IMR-90 (cell line): Measurements from ENCODE around the gene DNAJC6. TPM values are rescaled to one million over a fixed set of nuclear protein-coding genes. Genes with fewer than 3 reads are reported as not detected.

ENCODE experiments used
- ATAC-seq: fragments of 200-7000 bp; cut with Tn5 transposase; 2 replicates; pipeline ENCODE4 v1.9.1; 2020; ENCODE audit warnings: low read depth, mild to moderate bottlenecking, moderate library complexity
- BruUV-seq: library from RNA; stranded (reverse); fragments of 400-500 nt; replicated peaks from 2 replicates; lab custom pipeline; 2021; lab: Mats Ljungman, UMichigan
- CTCF ChIA-PET: fragments of 300-600 bp; formaldehyde crosslinking; extraction: SDS; loops from one replicate; lab custom pipeline; 2021; ENCODE audit warnings: antibody characterized with exemption; lab: Yijun Ruan, JAX
- POLR2A ChIA-PET: fragments of 300-600 bp; sonication (Branson Sonifier 250); formaldehyde crosslinking; loops from one replicate; lab custom pipeline; 2022; ENCODE audit warnings: antibody characterized with exemption; ENCODE audit not compliant: unreplicated experiment; lab: Charles Lee
- DNase-seq: peaks from one replicate; pipeline ENCODE4 v3.0.0; 2013
- H2AFZ ChIP-seq: replicated peaks from 2 replicates; pipeline ENCODE3; 2013; ENCODE audit warnings: low read length, mild to moderate bottlenecking; ENCODE audit not compliant: poor library complexity
- H2AK5ac ChIP-seq: 2 replicates; pipeline ENCODE4 v1.6.1; 2013; ENCODE audit warnings: low read depth, low read length, inconsistent platforms
- H2AK9ac ChIP-seq: replicated peaks from 2 replicates; pipeline ENCODE3; 2013; ENCODE audit warnings: mild to moderate bottlenecking, low read depth, low read length, moderate library complexity; ENCODE audit not compliant: poor library complexity
- H2BK120ac ChIP-seq: 2 replicates; pipeline ENCODE4 v1.6.1; 2013; ENCODE audit warnings: low read depth, low read length, inconsistent platforms
- H2BK15ac ChIP-seq: 3 replicates; pipeline ENCODE4 v1.6.1; 2013; ENCODE audit warnings: low read depth, low read length, inconsistent platforms
- H2BK20ac ChIP-seq: 2 replicates; pipeline ENCODE4 v1.6.1; 2013; ENCODE audit warnings: low read depth, mild to moderate bottlenecking, inconsistent platforms, low read length, moderate library complexity
- H2BK5ac ChIP-seq: 2 replicates; pipeline ENCODE4 v1.6.1; 2013; ENCODE audit warnings: mild to moderate bottlenecking, low read depth, low read length, inconsistent platforms; ENCODE audit not compliant: poor library complexity, severe bottlenecking
- H3K14ac ChIP-seq: replicated peaks from 2 replicates; pipeline ENCODE4 v1.6.1; 2013; ENCODE audit warnings: low read depth, low read length, inconsistent platforms
- H3K18ac ChIP-seq: 2 replicates; pipeline ENCODE4 v1.6.1; 2013; ENCODE audit warnings: low read depth, low read length, control low read depth
- H3K23ac ChIP-seq: 2 replicates; pipeline ENCODE4 v1.6.1; 2013; ENCODE audit warnings: low read depth, low read length, inconsistent platforms
- H3K27ac ChIP-seq: 2 replicates; pipeline ENCODE4 v1.5.1; 2013; ENCODE audit warnings: mild to moderate bottlenecking, control low read depth, low read length; ENCODE audit not compliant: insufficient read depth
- H3K27me3 ChIP-seq: 2 replicates; pipeline ENCODE4 v1.6.1; 2013; ENCODE audit warnings: low read length; ENCODE audit not compliant: control insufficient read depth, insufficient read depth
- H3K36me3 ChIP-seq: 2 replicates; pipeline ENCODE4 v1.6.1; 2013; ENCODE audit warnings: low read length, mixed read lengths; ENCODE audit not compliant: control insufficient read depth, insufficient read depth
- H3K4ac ChIP-seq: 2 replicates; pipeline ENCODE4 v1.6.1; 2013; ENCODE audit warnings: low read depth, low read length, inconsistent platforms
- H3K4me1 ChIP-seq: 2 replicates; pipeline ENCODE4 v1.6.1; 2013; ENCODE audit warnings: low read length, mixed read lengths; ENCODE audit not compliant: control insufficient read depth, insufficient read depth
- H3K4me2 ChIP-seq: 2 replicates; pipeline ENCODE4 v1.6.1; 2013; ENCODE audit warnings: low read depth, mild to moderate bottlenecking, control low read depth, low read length, moderate library complexity
- H3K4me3 ChIP-seq: 2 replicates; pipeline ENCODE4 v1.5.1; 2013; ENCODE audit warnings: low read depth, mild to moderate bottlenecking, control low read depth, low read length, moderate library complexity; ENCODE audit not compliant: insufficient read depth
- H3K56ac ChIP-seq: 2 replicates; pipeline ENCODE4 v1.6.1; 2013; ENCODE audit warnings: low read length, inconsistent platforms; ENCODE audit not compliant: insufficient read depth; ENCODE audit errors: extremely low read depth
- H3K79me1 ChIP-seq, 2 experiments: 2 replicates each; pipeline ENCODE4 v1.6.1; 2013; ENCODE audit warnings: low read length in 2 of 2, inconsistent platforms in 1 of 2, low read depth in 1 of 2
- H3K9ac ChIP-seq: 2 replicates; pipeline ENCODE4 v1.6.1; 2013; ENCODE audit warnings: low read depth, low read length, control low read depth
- H3K9me1 ChIP-seq: 2 replicates; pipeline ENCODE4 v1.6.1; 2013; ENCODE audit warnings: low read length, inconsistent platforms; ENCODE audit not compliant: insufficient read depth
- H3K9me3 ChIP-seq: 2 replicates; pipeline ENCODE4 v1.6.1; 2013; ENCODE audit warnings: low read length; ENCODE audit not compliant: control insufficient read depth, insufficient read depth
- H4K20me1 ChIP-seq: 2 replicates; pipeline ENCODE4 v1.6.1; 2013; ENCODE audit warnings: low read length, inconsistent platforms; ENCODE audit not compliant: insufficient read depth
- H4K5ac ChIP-seq: 2 replicates; pipeline ENCODE4 v1.6.1; 2013; ENCODE audit warnings: mild to moderate bottlenecking, low read depth, low read length, control low read depth
- H4K8ac ChIP-seq, 2 experiments: 2 replicates each; pipeline ENCODE4 v1.6.1; 2013; ENCODE audit warnings: low read depth in 2 of 2, low read length in 2 of 2, control low read depth in 1 of 2, inconsistent platforms in 1 of 2
- H4K91ac ChIP-seq: 2 replicates; pipeline ENCODE4 v1.6.1; 2013; ENCODE audit warnings: low read depth, low read length, inconsistent platforms; ENCODE audit not compliant: insufficient read depth
- BHLHE40 ChIP-seq: fragments of 150-350 bp; IDR thresholded peaks from 2 replicates; pipeline ENCODE4 v1.6.1; 2016; ENCODE audit warnings: mild to moderate bottlenecking, low read depth, low read length
- CEBPB ChIP-seq: IDR thresholded peaks from 2 replicates; pipeline ENCODE4 v1.6.1; 2012; ENCODE audit warnings: low read depth, low read length, improper control_type of control experiment
- FOS ChIP-seq: fragments of 150-350 bp; IDR thresholded peaks from 2 replicates; pipeline ENCODE4 v1.6.1; 2016; ENCODE audit warnings: low read depth, low read length
- MXI1 ChIP-seq: IDR thresholded peaks from 2 replicates; pipeline ENCODE4 v1.6.1; 2012; ENCODE audit warnings: low read depth, mild to moderate bottlenecking, low read length, moderate library complexity, borderline replicate concordance
- POLR2A ChIP-seq: IDR thresholded peaks from 2 replicates; pipeline ENCODE4 v1.6.1; 2012; ENCODE audit warnings: mild to moderate bottlenecking, low read depth, low read length
- RFX5 ChIP-seq: IDR thresholded peaks from 2 replicates; pipeline ENCODE4 v1.8.0; 2012; ENCODE audit warnings: low read depth, mild to moderate bottlenecking, low read length, moderate library complexity
- USF2 ChIP-seq: fragments of 150-350 bp; IDR thresholded peaks from 2 replicates; pipeline ENCODE4 v1.6.1; 2017; ENCODE audit warnings: mild to moderate bottlenecking, antibody characterized with exemption, low read length, low read depth
- WGBS, 2 experiments: methylation state at CpG; one replicate each; pipeline versions ENCODE4 v1.1.5 to v1.1.7; 2013; ENCODE audit warnings: missing lambda C conversion rate in 2 of 2; ENCODE audit not compliant: insufficient read length in 1 of 2; ENCODE audit errors: extremely low coverage in 2 of 2; 5-methylcytosine and 5-hydroxymethylcytosine counted together
- dilution Hi-C: fragments of 300-500 bp; cut with HindIII; formaldehyde crosslinking; loops from one replicate; pipeline ENCODE4 v1.14.3; 2018; ENCODE audit warnings: low sequenced_read_pairs; ENCODE audit not compliant: unreplicated experiment
- in situ Hi-C: fragments of 300-500 bp; cut with MboI; formaldehyde crosslinking; loops from 3 replicates; pipeline ENCODE4 v1.14.3; 2019; ENCODE audit warnings: low sequenced_read_pairs, inconsistent platforms, mixed read lengths
- intact Hi-C: fragments of 100-400 bp; cut with micrococcal nuclease; formaldehyde crosslinking; loops from 2 replicates; pipeline ENCODE4 v1.10.0; 2022
- polyA plus RNA-seq, 3 experiments: library from polyadenylated mRNA; depleted of rRNA; stranded (reverse); fragments of >200 nt; gene quantifications; 2 replicates each; pipeline ENCODE4 v1.2.3, GENCODE V29; 2012; ENCODE audit warnings: low replicate concordance in 1 of 3
- total RNA-seq: library from RNA; depleted of rRNA; stranded (reverse); fragments of >200 nt; gene quantifications from 2 replicates; pipeline ENCODE4 v1.2.3, GENCODE V29; 2012

DNAJC6 gene
- total and polyA plus RNA-seq, 2 of the 4 experiments (the other 2 are of a cell fraction), result 0.05 to 0.18 TPM

- Histone ChIP-seq H3K4me2 (no peak overlapping the region), H3K4me1 (no peaks in the 10 kb centered on the region), H2AK9ac (no peak overlapping the region), H3K9me3 (no peaks in the 10 kb centered on the region), H2BK5ac (no peak overlapping the region), H3K9ac (no peak overlapping the region), H4K5ac (no peak overlapping the region), H3K56ac (no peak overlapping the region), H3K9me1 (no peaks in the 10 kb centered on the region), H3K79me1 (no peaks in the 10 kb centered on the region), H4K91ac (no peak overlapping the region), H3K23ac (no peak overlapping the region), H3K18ac (no peak overlapping the region), H2BK120ac (no peak overlapping the region), H3K4me3 (no peak overlapping the region), H3K4ac (no peak overlapping the region), H2AFZ (no peak overlapping the region), H2BK15ac (no peak overlapping the region), H3K27ac (no peak overlapping the region), H3K36me3 (no peaks in the 10 kb centered on the region), H4K8ac (no peak overlapping the region), H3K27me3 (peaks cover 5% of the 10 kb centered on the region), H2AK5ac (no peak overlapping the region), H3K14ac (no peak overlapping the region), H4K20me1 (no peaks in the 10 kb centered on the region), H2BK20ac (no peak overlapping the region)
- no TSS peak for BruUV-seq
- in situ Hi-C loops (no loop called here), dilution Hi-C loops (no loop called here), intact Hi-C loops (no loop called here)
- 60% methylated on average over 1 of the region's 10 CpGs; no CpG with 5 or more reads in 1 of the 2 experiments for WGBS, 2 experiments
- TF ChIP-seq CEBPB (no peak), MXI1 (no peak), BHLHE40 (no peak), POLR2A (no peak), FOS (no peak), RFX5 (no peak), USF2 (no peak)
- CTCF ChIA-PET, result interaction anchor here (0.5 kb wide), 1 partner anchor 423 kb away, joined by 3 read pairs; no protein-coding TSS in a partner anchor
- ATAC-seq (no peak), DNase-seq (no peak)
- POLR2A ChIA-PET, result no interaction called here
These were observed 31.6 kb upstream of the DNAJC6 start for GRCh38 chr1:65277605-65278347.
